GM21786 (cell line): ENCODE results near the gene SCN5A.

ENCODE experiments used
- ATAC-seq: cut with Tn5 transposase; IDR thresholded peaks from one replicate; pipeline ENCODE4 v1.9.1; 2021; ENCODE audit not compliant: unreplicated experiment

The SCN5A gene

DNA sequence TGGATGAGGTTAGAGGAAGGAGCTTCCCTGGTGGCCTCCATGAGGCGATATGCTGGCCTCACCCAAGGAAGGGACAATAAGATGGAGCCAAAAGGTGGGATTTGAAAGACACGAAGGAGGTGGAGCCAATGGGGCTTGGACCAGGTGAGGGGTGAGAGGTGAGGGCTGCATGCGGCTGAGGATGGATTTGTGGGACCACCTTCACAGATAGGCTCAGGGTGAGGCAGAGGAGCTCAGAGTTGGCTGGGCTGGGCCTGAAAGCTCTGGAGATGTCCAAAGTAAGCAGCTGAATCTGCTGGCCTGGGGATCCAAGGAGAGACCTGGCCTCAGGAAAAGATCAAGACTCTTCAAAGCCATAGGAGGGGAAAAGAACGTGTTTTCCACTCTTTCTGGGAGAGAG is 103.5 kb downstream of the SCN5A start:
- ATAC-seq: no peak

DNA sequence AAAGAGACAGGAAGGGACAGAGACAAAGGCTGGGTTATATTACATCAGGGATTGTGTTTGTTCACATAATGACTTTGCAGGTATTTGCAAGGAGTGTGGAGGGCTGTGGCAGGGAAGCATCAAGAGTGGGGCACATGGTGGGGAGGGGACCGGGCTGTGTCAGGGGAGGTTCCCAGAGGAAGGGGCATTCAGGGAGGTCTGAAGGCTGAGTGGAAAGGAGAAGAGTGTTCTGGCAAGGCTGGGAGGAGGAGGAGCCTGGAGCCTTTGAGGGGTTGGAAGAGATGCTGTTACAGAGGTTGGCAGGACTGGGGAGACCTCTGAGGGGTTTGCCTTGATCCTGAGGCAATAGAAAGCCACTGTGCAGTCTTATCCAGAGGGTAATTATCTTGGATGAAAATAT is 103.9 kb downstream of the SCN5A start:
- ATAC-seq: no peak

DNA sequence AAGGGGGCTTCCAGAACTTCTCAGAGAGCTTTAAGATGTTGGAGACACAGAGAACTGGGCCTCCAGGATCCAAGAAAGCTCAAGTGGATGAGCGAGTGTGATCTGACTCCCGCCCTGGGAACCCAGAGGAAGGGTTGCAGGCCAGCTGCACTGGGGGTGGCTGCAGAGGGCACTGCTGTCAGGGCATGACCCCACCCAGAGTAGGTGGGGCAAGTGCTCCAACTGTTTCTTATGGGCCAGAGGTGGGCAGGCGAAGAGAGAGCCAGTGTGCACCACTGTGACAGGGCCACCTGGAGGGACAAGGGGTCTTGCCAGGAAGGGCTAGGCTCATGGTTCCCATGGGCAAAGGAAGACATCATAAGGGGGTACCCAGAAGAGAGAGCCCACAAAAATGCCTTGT is 104.6 kb downstream of the SCN5A start:
- no peak for ATAC-seq

GRCh38 chr3:38543586-38543985 is 105.9 kb downstream of the SCN5A start:
- no peak for ATAC-seq

DNA sequence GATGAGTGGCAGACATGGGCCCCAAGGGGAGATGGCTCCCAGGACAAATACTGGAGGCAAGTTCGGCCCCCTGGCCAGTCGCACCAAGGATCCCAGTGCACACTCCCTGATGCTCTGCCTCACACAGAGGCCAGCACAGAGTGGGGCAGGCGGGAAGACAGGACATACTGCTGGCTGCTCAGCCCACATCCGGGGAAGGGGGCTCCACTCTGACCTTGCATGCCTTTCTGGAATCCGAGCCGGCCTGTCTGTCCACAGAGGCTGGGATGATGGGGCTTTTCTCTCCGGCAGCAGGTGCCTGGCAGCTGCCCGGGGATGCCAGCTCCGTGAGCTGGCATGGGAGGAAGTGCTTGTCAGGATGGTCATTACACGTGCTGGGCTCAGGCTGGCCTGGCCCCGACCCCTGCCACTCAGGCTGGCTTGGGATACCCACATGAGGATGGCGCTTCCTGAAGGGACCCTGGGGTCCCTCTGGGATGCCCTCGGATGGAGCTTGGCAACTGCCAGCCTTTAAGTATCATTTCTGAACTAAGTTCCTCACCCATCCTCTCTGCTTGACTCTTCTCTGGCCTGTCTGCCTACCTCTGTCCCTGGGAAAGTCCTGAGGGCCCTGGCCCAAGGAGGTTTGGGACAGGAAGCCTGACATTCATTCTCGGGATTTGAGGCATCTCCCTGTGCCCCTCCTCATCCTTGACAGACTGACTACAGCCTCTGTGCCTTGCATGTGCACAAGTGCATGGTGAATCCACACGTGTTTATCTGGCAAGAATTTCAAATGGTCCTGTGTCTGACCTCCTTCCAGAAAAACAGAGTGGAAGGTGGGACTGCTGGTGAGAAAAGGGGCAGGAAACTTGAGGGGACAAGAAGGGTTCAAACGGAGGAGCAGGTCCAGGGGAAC is 106.8 kb downstream of the SCN5A start:
- no peak for ATAC-seq

DNA sequence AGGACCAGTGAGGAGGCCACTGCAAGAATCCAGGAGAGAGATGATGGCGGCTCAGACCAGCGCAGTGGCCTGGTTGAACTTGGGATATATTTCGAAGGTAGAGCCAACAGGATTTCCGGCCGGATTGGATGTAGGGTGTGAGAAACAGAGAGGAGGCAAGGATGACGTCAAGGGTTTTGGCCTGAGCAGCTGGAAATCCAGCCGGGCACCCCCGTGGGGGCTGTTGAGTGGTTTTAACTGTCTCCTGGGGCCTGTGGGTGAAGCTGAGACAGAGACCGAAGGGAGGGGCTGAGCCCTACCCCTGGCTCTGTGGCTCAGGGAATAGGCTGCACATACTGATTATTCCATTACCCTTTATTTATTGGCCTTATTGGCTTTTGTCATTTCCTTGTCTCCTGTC is 107.7 kb downstream of the SCN5A start:
- no peak for ATAC-seq

DNA sequence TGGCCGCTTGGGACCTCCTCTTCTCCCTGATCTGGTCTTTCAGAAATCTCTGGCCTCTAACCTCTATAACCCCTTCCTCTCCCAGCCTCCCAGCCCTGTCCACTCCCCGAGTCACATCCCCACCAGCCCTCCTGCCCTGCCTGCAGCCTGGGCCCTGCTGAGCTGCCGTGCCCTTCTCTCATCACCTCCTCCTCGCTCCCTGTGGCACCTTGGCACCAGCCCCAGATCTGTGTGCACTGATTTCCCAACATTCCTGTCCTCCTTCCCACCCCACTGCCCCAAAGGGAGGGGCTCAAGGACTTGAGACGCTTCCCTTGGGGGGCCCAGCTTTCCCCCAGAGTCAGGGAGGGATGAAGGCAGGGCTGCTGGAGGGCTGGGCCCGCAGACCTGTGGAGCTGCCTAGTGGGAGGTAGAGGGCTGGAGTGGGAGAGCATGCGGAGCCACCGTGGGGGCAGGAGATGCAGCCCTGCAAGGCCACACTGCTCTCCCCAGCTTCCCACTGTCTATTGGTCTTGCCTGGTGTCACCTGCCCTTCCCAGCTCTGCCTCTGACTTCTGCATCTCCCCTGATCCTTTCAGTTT is 110.6 kb downstream of the SCN5A start:
- no peak for ATAC-seq

DNA sequence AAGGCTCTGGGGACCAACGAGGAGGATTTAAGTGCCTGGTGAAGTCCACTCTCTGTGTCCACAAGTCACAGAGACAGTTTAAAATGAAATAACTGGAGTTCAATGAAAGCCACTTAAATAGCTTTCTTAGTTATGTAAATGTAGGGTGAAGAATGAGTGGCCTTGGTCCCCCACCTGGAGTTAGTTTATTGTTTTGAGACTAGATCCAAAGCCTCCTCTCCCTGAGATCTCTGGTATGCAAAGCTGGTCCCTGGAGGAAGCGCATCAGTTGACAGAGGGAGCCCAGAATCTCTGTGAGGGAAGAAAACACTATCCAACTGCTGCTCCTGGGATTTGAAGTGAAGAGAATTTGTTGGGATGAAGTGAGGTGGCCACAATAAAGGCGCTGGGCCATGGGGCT is 112.8 kb downstream of the SCN5A start:
- ATAC-seq: no peak

DNA sequence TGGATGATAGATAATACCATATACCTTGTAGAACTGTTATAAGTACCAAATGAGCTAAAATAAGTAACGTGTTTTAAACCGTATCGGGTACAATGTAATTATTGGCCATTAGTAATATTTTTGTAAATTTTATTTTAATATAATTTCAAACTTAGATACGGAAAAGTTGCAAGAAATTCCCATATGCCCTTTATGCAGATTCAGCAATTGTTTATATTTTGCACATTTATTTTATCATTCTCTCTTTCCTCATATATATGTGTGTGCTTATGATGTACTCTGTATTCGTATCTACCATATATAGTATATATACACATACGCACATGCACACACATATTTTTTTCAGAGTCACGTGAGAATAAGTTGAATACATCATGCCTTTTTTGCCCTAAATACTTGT is 114.9 kb downstream of the SCN5A start:
- no peak for ATAC-seq

DNA sequence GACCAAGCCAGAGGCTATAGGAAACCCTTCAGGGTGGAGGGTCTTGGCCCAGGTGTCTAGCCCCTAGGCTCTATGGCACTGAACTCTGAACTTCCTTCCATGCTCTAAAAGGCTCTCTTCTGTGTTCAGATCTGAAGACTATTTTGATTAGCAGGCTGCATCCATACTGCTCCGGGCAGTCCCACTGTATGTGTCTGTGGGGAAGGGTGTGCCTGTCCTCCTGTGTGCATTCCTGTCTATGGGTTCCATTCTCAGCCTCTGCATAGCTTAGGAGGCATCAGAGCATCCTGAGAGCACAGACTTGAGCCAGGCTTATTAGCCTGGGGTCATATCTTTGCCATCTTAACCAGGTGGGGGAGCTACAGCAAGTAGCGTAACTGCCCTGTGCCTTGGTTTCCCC is 115.3 kb downstream of the SCN5A start:
- no peak for ATAC-seq

GRCh38 chr3:38533285-38533976 is 116.1 kb downstream of the SCN5A start:
- ATAC-seq: no peak

DNA sequence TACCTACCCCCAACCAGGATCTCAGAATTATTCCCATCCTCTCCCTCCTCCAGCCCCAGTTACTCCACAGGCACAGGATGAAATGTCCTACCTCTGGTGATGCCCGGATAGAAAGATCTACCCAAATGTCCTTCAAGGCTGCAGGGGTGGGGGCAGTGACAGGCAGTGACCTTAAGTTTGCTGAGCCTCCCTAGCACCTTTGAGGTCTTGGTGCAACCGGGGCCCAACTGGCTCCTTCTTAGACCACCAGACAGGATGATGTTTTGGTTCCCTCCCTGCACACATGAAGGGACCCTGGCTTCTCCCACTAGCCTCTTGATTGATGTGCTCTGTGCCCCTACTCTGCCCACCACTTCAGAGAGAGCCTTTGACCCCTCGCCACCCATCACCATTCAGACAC is 117.0 kb downstream of the SCN5A start:
- no peak for ATAC-seq

- ATAC-seq: no peak
These were observed 121.0 kb downstream of the SCN5A start for GRCh38 chr3:38528457-38528856.

DNA sequence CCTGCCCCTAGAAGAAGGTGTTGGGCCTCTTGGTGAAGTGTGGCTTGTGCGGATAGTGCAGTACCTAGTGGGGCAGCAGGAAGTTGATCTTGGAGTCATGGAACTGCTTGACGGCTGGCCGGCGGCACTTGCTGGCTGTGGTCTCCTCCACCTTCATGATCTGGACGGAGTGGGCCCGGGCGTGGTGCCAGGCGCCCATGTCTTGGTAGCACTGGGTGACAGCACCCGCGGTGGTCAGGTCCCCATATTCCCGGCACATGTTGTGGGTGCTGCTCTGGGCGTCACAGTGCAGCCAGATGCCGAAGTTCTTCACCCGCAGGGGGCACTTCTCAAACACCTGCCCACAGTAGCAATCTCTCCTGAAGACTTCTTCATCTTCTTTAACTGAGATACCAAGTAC is 122.7 kb downstream of the SCN5A start:
- no peak for ATAC-seq

DNA sequence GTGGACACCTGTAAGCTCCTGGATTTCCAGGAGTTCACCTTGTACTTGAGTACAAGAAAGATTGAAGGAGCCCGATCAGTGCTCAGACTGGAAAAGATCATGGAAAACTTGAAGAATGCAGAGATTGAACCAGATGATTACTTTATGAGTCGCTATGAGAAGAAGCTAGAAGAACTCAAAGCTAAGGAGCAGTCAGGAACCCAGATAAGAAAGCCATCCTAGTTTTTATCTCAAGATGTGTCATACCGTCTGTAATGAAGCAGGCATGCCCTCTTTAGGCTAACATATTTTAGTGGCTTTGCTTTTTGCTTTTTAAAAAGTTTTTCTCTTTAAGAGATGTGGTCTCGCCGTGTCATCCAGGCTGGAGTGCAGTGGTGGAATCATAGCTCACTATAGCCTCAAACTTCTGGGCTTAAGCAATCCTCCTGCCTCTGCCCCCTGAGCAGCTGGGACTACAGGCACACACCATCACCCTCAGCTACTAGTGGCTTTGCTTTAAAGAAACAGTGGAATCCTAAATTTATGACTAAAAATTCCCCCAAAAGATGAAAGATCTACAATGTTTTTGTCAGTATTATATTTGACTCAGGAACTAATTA is 125.2 kb downstream of the SCN5A start:
- no peak for ATAC-seq

- no peak for ATAC-seq
These were observed 127.5 kb downstream of the SCN5A start for GRCh38 chr3:38522002-38522401.

- peak; percentile 53 for ATAC-seq
These were observed 128.0 kb downstream of the SCN5A start for GRCh38 chr3:38521391-38521987.

DNA sequence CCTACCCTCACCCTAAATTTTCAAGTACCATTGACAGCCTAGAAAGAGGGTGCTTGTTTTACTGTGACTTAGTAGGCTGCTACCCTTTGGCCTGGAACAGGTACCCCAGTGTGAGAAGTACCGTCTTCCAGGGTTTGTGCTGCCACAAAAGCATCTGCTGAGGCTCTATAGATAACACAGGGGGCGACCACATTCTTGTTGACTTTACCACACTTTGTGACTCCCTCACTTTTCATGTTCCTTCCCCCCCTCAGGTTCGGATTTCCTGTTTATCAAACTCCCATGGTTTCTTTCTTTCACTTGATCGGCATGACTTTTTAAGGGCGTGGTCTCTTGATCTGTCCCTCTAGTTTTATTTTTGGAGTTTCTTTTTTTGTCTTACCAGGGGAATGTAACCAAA is 129.8 kb downstream of the SCN5A start:
- no peak for ATAC-seq

DNA sequence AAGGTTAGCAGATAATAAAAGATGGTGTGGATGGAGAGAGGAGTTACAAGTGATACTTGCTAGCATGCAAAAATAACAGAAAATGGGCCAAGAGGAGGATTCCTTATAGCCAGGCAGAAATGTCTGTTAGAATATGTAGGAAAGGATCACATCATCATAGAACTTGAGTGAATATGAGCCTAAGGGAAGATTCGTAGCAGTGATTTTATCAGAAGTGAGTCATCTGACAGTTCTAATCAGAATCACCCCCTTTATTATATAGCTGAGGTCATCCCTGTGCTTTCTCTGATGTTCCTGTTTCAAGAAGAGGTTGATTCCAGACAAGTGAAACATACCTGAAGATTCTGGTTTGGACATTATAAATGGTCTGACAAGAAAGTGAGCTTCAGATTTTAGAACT is 130.5 kb downstream of the SCN5A start:
- no peak for ATAC-seq

- no peak for ATAC-seq
These were observed 132.8 kb downstream of the SCN5A start for GRCh38 chr3:38516669-38517068.

DNA sequence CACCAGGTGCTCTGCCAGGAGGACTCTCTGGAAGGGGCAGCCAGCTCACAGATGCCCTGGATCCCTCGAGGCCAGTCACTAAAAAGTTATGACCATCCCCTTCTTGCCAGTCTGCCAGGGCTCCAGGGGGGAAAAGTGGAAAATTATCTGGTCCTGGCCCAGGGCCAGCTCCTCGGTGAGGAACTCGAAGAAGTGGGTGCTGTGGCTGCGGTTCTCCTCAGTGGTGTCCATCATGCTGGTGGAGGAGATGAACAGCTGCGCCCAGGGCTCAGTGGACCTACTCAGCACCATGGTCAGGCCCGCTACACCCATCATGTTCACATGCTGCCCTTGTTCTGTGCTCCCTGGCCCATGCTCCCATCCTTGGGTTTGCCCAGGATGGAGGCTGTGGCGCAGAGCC is 134.1 kb downstream of the SCN5A start:
- ATAC-seq: no peak
